ENCODE data around the gene BLOC1S5.
"Not testable (repeated sequence)": the region's sequence is repeated elsewhere in the genome, so short reads cannot be mapped to it uniquely, and the experiment has no call there.

- TF ChIP-seq CTCF (IDR thresholded peaks at IDR 0.05); REST (IDR thresholded peaks at IDR 0.05; ENCODE audit: insufficient read depth in 1 of 2, low read depth in 2 of 2, low read length in 1 of 2); TCF7L2 (IDR thresholded peaks at IDR 0.05; ENCODE audit: low read depth, low read length); POLR2AphosphoS5 (IDR thresholded peaks at IDR 0.05; ENCODE audit: low read depth, low read length); SIN3A (IDR thresholded peaks at IDR 0.05; ENCODE audit: borderline replicate concordance, insufficient read depth, low read depth, low read length): not testable (repeated sequence)
These were observed 80.2 kb downstream of the BLOC1S5 start for GRCh38 chr6:7983967-7984366.
